ENCODE data around the gene COL5A3. TPM values are rescaled to one million over a fixed set of nuclear protein-coding genes. Genes with fewer than 3 reads are reported as not detected.
A peak's percentile ranks its signal among the peaks of the same experiment; 100 is the strongest.

The COL5A3 gene
- total and polyA plus RNA-seq, 2 of the 13 experiments (the other 11 are each of a cell fraction or from before 2014, with no cell fraction given) = 0.02 TPM; not detected in 1

DNA sequence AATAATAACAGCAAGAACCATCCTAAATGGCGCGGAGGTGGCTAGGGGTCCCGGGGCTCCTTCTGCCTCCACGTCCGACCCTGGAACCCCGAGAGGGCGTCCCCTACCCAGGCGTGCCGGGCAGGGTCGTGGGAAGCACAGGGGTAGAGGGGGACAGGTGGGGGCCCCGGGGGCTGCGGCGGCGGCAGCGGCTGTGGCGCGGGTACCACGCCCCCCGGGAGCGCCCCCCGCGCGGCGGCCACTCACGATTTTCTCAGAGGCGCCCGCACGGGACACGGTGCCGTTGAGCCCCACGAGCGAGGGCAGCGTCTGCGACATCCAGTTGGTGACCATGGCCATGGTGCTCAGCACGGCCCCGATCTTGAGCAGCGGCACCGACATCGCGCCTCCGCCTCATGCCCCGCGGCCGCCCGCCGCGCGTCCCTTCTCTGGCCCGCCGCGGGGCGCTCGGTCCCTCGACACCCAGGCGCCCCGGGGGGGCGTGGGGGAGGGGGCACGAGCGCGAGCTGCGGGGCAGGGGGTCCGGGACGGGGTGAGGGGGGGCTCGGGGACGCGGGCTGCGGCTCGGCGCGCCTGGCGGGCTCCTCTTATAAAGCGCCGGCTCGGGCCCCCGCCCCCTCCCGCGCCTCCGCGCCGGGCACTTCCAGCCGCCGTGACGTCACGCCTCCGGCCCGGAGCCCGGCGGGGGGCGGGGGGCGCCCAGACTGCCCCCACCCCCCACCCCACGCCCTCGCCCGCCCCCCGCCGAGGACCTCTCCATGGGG is 96.9 kb downstream of the COL5A3 start:
- DNase-seq (ENCODE audit: low spot score) (no peak), ATAC-seq (no peak), FAIRE-seq (no peak)
- Histone ChIP-seq H2AFZ (ENCODE audit: low read length) (no peak overlapping the region), H3K27me3 (ENCODE audit: control insufficient read depth in 1 of 2, insufficient read depth in 2 of 2, low read length in 2 of 2) (peaks cover 0 to 16% of the 10 kb centered on the region in 2 experiments; a peak in 3 of 5 replicates), H3K9me3 (ENCODE audit: low read length) (no peaks in the 10 kb centered on the region), H3K79me2 (ENCODE audit: insufficient read depth, low read length) (no peaks in the 10 kb centered on the region), H4K20me1 (ENCODE audit: insufficient read depth, low read length) (no peaks in the 10 kb centered on the region), H3K27ac (ENCODE audit: extremely low read length, insufficient read depth, low read length) (no peak overlapping the region), H3K4me3 (replicated peaks in 1 of 3; ENCODE audit: insufficient read depth in 1 of 3, low read depth in 2 of 3, low read length in 3 of 3) (peak overlapping the region in 2 of 3 experiments; percentile 46 to 73; a peak in 3 of 6 replicates), H3K4me2 (ENCODE audit: low read depth, low read length) (no peak overlapping the region), H3K9ac (ENCODE audit: insufficient read depth, low read depth, low read length) (no peak overlapping the region), H3K4me1 (ENCODE audit: insufficient read depth, low read length) (peaks cover 4% of the 10 kb centered on the region; the same call in 1 of the 2 replicates), H3K36me3 (replicated peaks in 1 of 2; ENCODE audit: control insufficient read depth in 1 of 2, insufficient read depth in 2 of 2, low read length in 2 of 2) (no peaks in the 10 kb centered on the region)
- intact Hi-C loops (cut with micrococcal nuclease; ENCODE audit: unreplicated experiment) = no loop called here
- in situ Hi-C loops (cut with HindIII; ENCODE audit: extremely low pct_ligation_motif_present, low pct_unique_long_range_greater_than_20kb) = loop anchor here (5.0 kb wide), 1 partner anchor 66 kb away; no protein-coding TSS in a partner anchor
- BruUV-seq (replicated peaks) = no TSS peak
- POLR2A ChIA-PET = no interaction called here
- CTCF ChIA-PET (ENCODE audit: low intra/inter-chr PET ratio, low total read pairs) = no interaction called here
- 30% methylated on average over 21 of the region's 95 CpGs for WGBS (ENCODE audit: low lambda C conversion rate)
- TF ChIP-seq, protein P1, sequence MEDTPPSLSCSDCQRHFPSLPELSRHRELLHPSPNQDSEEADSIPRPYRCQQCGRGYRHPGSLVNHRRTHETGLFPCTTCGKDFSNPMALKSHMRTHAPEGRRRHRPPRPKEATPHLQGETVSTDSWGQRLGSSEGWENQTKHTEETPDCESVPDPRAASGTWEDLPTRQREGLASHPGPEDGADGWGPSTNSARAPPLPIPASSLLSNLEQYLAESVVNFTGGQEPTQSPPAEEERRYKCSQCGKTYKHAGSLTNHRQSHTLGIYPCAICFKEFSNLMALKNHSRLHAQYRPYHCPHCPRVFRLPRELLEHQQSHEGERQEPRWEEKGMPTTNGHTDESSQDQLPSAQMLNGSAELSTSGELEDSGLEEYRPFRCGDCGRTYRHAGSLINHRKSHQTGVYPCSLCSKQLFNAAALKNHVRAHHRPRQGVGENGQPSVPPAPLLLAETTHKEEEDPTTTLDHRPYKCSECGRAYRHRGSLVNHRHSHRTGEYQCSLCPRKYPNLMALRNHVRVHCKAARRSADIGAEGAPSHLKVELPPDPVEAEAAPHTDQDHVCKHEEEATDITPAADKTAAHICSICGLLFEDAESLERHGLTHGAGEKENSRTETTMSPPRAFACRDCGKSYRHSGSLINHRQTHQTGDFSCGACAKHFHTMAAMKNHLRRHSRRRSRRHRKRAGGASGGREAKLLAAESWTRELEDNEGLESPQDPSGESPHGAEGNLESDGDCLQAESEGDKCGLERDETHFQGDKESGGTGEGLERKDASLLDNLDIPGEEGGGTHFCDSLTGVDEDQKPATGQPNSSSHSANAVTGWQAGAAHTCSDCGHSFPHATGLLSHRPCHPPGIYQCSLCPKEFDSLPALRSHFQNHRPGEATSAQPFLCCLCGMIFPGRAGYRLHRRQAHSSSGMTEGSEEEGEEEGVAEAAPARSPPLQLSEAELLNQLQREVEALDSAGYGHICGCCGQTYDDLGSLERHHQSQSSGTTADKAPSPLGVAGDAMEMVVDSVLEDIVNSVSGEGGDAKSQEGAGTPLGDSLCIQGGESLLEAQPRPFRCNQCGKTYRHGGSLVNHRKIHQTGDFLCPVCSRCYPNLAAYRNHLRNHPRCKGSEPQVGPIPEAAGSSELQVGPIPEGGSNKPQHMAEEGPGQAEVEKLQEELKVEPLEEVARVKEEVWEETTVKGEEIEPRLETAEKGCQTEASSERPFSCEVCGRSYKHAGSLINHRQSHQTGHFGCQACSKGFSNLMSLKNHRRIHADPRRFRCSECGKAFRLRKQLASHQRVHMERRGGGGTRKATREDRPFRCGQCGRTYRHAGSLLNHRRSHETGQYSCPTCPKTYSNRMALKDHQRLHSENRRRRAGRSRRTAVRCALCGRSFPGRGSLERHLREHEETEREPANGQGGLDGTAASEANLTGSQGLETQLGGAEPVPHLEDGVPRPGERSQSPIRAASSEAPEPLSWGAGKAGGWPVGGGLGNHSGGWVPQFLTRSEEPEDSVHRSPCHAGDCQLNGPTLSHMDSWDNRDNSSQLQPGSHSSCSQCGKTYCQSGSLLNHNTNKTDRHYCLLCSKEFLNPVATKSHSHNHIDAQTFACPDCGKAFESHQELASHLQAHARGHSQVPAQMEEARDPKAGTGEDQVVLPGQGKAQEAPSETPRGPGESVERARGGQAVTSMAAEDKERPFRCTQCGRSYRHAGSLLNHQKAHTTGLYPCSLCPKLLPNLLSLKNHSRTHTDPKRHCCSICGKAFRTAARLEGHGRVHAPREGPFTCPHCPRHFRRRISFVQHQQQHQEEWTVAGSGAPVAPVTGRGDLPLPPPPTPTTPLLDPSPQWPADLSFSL (CRISPR knock-in tag; IDR thresholded peaks at IDR 0.05) = no peak
- TF ChIP-seq ZNF83 (CRISPR knock-in tag; IDR thresholded peaks at IDR 0.05; ENCODE audit: borderline replicate concordance) (no peak), TBX3 (IDR thresholded peaks at IDR 0.05; ENCODE audit: borderline replicate concordance) (no peak), ZNF660 (CRISPR knock-in tag; IDR thresholded peaks at IDR 0.05; ENCODE audit: borderline replicate concordance, low read depth) (no peak)
- TF ChIP-seq, protein P2, sequence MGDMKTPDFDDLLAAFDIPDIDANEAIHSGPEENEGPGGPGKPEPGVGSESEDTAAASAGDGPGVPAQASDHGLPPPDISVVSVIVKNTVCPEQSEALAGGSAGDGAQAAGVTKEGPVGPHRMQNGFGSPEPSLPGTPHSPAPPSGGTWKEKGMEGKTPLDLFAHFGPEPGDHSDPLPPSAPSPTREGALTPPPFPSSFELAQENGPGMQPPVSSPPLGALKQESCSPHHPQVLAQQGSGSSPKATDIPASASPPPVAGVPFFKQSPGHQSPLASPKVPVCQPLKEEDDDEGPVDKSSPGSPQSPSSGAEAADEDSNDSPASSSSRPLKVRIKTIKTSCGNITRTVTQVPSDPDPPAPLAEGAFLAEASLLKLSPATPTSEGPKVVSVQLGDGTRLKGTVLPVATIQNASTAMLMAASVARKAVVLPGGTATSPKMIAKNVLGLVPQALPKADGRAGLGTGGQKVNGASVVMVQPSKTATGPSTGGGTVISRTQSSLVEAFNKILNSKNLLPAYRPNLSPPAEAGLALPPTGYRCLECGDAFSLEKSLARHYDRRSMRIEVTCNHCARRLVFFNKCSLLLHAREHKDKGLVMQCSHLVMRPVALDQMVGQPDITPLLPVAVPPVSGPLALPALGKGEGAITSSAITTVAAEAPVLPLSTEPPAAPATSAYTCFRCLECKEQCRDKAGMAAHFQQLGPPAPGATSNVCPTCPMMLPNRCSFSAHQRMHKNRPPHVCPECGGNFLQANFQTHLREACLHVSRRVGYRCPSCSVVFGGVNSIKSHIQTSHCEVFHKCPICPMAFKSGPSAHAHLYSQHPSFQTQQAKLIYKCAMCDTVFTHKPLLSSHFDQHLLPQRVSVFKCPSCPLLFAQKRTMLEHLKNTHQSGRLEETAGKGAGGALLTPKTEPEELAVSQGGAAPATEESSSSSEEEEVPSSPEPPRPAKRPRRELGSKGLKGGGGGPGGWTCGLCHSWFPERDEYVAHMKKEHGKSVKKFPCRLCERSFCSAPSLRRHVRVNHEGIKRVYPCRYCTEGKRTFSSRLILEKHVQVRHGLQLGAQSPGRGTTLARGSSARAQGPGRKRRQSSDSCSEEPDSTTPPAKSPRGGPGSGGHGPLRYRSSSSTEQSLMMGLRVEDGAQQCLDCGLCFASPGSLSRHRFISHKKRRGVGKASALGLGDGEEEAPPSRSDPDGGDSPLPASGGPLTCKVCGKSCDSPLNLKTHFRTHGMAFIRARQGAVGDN (CRISPR knock-in tag; IDR thresholded peaks at IDR 0.05) = peak; percentile 28; the same call in 1 of the 2 replicates
